Liver (tissue), 9 donors: ENCODE results near the gene BAG3. TPM values are rescaled to one million over a fixed set of nuclear protein-coding genes. Genes with fewer than 3 reads are reported as not detected.

Source experiments
- DNase-seq: peaks from one replicate; pipeline ENCODE4 v3.0.0-alpha.2; 2017; ENCODE audit warnings: low spot score
- H3K27ac ChIP-seq, 2 donors: one replicate each; pipeline ENCODE4 v1.7.0; 2013; ENCODE audit warnings: inconsistent platforms in 2 of 2, low read length in 2 of 2, control low read depth in 1 of 2, low read depth in 1 of 2, mild to moderate bottlenecking in 1 of 2
- H3K27me3 ChIP-seq, 4 donors: one replicate each; pipeline versions ENCODE4 v1.6.1 to v1.7.0; 2013; ENCODE audit warnings: low read length in 3 of 4, inconsistent platforms in 1 of 4, mild to moderate bottlenecking in 1 of 4, moderate library complexity in 1 of 4; ENCODE audit not compliant: control insufficient read depth in 4 of 4, insufficient read depth in 4 of 4
- H3K36me3 ChIP-seq, 4 donors: one replicate each; pipeline versions ENCODE4 v1.6.1 to v1.7.0; 2013; ENCODE audit warnings: low read length in 3 of 4, mild to moderate bottlenecking in 3 of 4, low read depth in 1 of 4, moderate library complexity in 1 of 4; ENCODE audit not compliant: control insufficient read depth in 4 of 4, insufficient read depth in 3 of 4
- H3K4me1 ChIP-seq, 4 donors: one replicate each; pipeline versions ENCODE4 v1.6.1 to v1.7.0; 2013; ENCODE audit warnings: low read length in 3 of 4, mild to moderate bottlenecking in 3 of 4, moderate library complexity in 1 of 4; ENCODE audit not compliant: control insufficient read depth in 4 of 4, insufficient read depth in 4 of 4
- H3K4me3 ChIP-seq, 3 donors: one replicate each; pipeline versions ENCODE4 v1.6.1 to v1.7.0; 2013; ENCODE audit warnings: low read length in 3 of 3, control low read depth in 1 of 3, low read depth in 1 of 3, mild to moderate bottlenecking in 1 of 3
- H3K9ac ChIP-seq, 2 donors: one replicate each; pipeline ENCODE4 v1.7.0; 2013; ENCODE audit warnings: low read length in 2 of 2, mild to moderate bottlenecking in 2 of 2, moderate library complexity in 2 of 2, control low read depth in 1 of 2, low read depth in 1 of 2
- H3K9me3 ChIP-seq, 4 donors: one replicate each; pipeline versions ENCODE4 v1.6.1 to v1.7.0; 2013; ENCODE audit warnings: low read length in 3 of 4; ENCODE audit not compliant: control insufficient read depth in 4 of 4
- EGR1 ChIP-seq, 2 donors: IDR thresholded peaks; 2 replicates each; pipeline ENCODE4 v1.6.1; 2016 to 2018; ENCODE audit warnings: antibody characterized with exemption in 2 of 2, low read depth in 2 of 2
- FOXA2 ChIP-seq: IDR thresholded peaks from 2 replicates; pipeline ENCODE4 v1.6.1; 2016; ENCODE audit warnings: antibody characterized with exemption
- GABPA ChIP-seq, 2 donors: IDR thresholded peaks in 1 of 2; conservative IDR thresholded peaks in 1 of 2; 2 replicates each; pipeline ENCODE4 v1.6.1; 2016; ENCODE audit warnings: antibody characterized with exemption in 2 of 2, mild to moderate bottlenecking in 1 of 2, moderate library complexity in 1 of 2
- HNF4A ChIP-seq, 2 donors: conservative IDR thresholded peaks; 2 replicates each; pipeline ENCODE4 v1.6.1; 2016; ENCODE audit warnings: antibody characterized with exemption in 2 of 2, mild to moderate bottlenecking in 2 of 2
- HNF4G ChIP-seq: IDR thresholded peaks from 2 replicates; pipeline ENCODE4 v1.6.1; 2016; ENCODE audit warnings: antibody characterized with exemption
- JUND ChIP-seq, 2 donors: IDR thresholded peaks; 2 replicates each; pipeline ENCODE4 v1.6.1; 2016; ENCODE audit warnings: antibody characterized with exemption in 2 of 2
- NR2F2 ChIP-seq: IDR thresholded peaks from 2 replicates; pipeline ENCODE4 v1.6.1; 2016; ENCODE audit warnings: antibody characterized with exemption
- RAD21 ChIP-seq, 2 donors: IDR thresholded peaks; 2 replicates each; pipeline ENCODE4 v1.6.1; 2016; ENCODE audit warnings: antibody characterized with exemption in 2 of 2, mild to moderate bottlenecking in 2 of 2
- RXRA ChIP-seq, 2 donors: IDR thresholded peaks; 2 replicates each; pipeline ENCODE4 v1.6.1; 2017 to 2018; ENCODE audit warnings: antibody characterized with exemption in 2 of 2, mild to moderate bottlenecking in 1 of 2
- SP1 ChIP-seq: IDR thresholded peaks from 2 replicates; pipeline ENCODE4 v1.6.1; 2018; ENCODE audit warnings: antibody characterized with exemption, mild to moderate bottlenecking
- TAF1 ChIP-seq: conservative IDR thresholded peaks from 2 replicates; pipeline ENCODE4 v1.6.1; 2016; ENCODE audit warnings: antibody characterized with exemption, mild to moderate bottlenecking
- YY1 ChIP-seq: IDR thresholded peaks from 2 replicates; pipeline ENCODE4 v1.6.1; 2016; ENCODE audit warnings: antibody characterized with exemption, mild to moderate bottlenecking
- WGBS: extraction: QIAGEN DNeasy Blood & Tissue Kit; methylation state at CpG from one replicate; pipeline ENCODE4 v1.1.7; 2013; 5-methylcytosine and 5-hydroxymethylcytosine counted together
- polyA plus RNA-seq, 2 donors: library from polyadenylated mRNA; stranded (reverse) in 1 of 2; unstranded in 1 of 2; fragments of 200-250 nt in 1 of 2; fragments of >200 nt in 1 of 2; fragmentation: Nextera tagmentation in 1 of 2; extraction: Ambion mirVana in 1 of 2; gene quantifications; one replicate each; pipeline versions ENCODE4 v1.2.1 to v1.2.3, GENCODE V29; 2013 to 2015
- total RNA-seq, 2 donors: library from RNA; depleted of rRNA; stranded (reverse); fragments of >200 nt; gene quantifications; one replicate each; pipeline ENCODE4 v1.2.3, GENCODE V29; 2014
- TF ChIP-seq, protein P1 (sequence below): IDR thresholded peaks from 2 replicates; pipeline ENCODE4 v1.6.1; 2016; ENCODE audit warnings: antibody characterized with exemption, mild to moderate bottlenecking
- TF ChIP-seq, protein P2 (sequence below): fragments of 150-350 bp; IDR thresholded peaks from 2 replicates; pipeline ENCODE4 v1.5.1; 2017; ENCODE audit warnings: improper control_type of control experiment, low read depth, low read length; ENCODE audit not compliant: missing input control
- TF ChIP-seq, protein P3 (sequence below): IDR thresholded peaks from 2 replicates; pipeline ENCODE4 v1.6.1; 2016; ENCODE audit warnings: antibody characterized with exemption
- TF ChIP-seq, protein P4 (sequence below): IDR thresholded peaks from 2 replicates; pipeline ENCODE4 v1.6.1; 2016; ENCODE audit warnings: antibody characterized with exemption
- TF ChIP-seq, protein P5 (sequence below): IDR thresholded peaks from 2 replicates; pipeline ENCODE4 v1.6.1; 2016; ENCODE audit warnings: antibody characterized with exemption
- donor health status: healthy.
- donor health status: healthy.
- donor health status: healthy.
- donor health status: healthy.
- donor health status: healthy.

BAG3 gene
- total and polyA plus RNA-seq, 4 donors: 2.2 to 15.1 (median 6.3) TPM

DNA sequence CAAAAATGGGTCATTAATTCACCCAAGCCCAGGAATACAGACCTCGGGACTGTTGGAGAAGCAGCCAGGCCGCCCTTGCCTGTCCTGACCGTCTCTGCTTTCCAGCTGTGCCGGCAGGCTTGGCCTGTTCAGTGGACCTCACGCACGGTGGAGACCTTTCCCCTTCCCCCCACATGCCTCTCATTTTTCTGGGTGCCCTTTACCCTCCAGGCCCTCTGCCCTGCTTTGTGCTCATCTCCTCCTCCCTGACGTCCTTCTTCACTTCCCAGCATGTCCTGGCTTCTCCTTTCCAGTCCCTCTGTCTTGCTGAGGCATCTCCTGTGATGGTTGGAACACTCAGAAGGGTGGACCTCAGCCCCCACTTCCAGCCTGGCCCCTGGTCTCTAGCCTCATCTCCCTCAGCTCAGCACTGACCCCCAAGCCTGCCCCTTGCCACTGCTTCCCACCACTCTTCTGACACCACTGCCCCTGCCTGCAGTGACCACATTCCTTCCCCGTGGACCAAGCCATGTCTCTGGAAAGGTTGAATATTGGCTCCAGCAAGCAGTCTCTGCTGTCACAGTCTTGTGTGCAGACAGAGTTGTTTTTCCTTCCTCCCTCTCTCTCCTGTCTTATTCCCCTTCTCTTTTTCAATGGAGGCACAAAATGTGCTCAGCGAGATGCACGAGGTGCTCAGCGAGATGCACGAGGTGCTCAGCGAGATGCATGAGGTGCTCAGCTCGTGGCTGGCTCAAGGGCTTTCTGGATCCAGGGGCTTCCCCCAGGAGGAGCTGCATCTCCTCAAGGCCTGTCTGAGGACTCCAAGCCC is 14.9 kb downstream of the BAG3 start:
- Histone ChIP-seq H3K27me3 (no peaks in the 10 kb centered on the region), H3K4me1 (peaks cover 0 to 8% (median 6%) of the 10 kb centered on the region in 4 donors), H3K36me3 (peaks cover 6 to 15% (median 11%) of the 10 kb centered on the region in 4 donors), H3K9ac (no peak overlapping the region), H3K27ac (no peak overlapping the region), H3K9me3 (no peaks in the 10 kb centered on the region), H3K4me3 (no peak overlapping the region)
- TF ChIP-seq EGR1 (IDR thresholded peaks at IDR 0.05; ENCODE audit: low read depth in 2 of 2) (no peak), HNF4A (conservative IDR thresholded peaks at IDR 0.05) (peak in 1 of 2 donors; percentile 31), JUND (IDR thresholded peaks at IDR 0.05) (no peak), RXRA (IDR thresholded peaks at IDR 0.05) (peak in 1 of 2 donors; percentile 32), GABPA (IDR thresholded peaks at IDR 0.05 in 1 of 2, conservative IDR thresholded peaks at IDR 0.05 in 1 of 2) (no peak), NR2F2 (peak; percentile 85), SP1 (peak; percentile 54), YY1 (no peak), HNF4G (no peak), RAD21 (IDR thresholded peaks at IDR 0.05) (no peak)
- TF ChIP-seq, protein P1, sequence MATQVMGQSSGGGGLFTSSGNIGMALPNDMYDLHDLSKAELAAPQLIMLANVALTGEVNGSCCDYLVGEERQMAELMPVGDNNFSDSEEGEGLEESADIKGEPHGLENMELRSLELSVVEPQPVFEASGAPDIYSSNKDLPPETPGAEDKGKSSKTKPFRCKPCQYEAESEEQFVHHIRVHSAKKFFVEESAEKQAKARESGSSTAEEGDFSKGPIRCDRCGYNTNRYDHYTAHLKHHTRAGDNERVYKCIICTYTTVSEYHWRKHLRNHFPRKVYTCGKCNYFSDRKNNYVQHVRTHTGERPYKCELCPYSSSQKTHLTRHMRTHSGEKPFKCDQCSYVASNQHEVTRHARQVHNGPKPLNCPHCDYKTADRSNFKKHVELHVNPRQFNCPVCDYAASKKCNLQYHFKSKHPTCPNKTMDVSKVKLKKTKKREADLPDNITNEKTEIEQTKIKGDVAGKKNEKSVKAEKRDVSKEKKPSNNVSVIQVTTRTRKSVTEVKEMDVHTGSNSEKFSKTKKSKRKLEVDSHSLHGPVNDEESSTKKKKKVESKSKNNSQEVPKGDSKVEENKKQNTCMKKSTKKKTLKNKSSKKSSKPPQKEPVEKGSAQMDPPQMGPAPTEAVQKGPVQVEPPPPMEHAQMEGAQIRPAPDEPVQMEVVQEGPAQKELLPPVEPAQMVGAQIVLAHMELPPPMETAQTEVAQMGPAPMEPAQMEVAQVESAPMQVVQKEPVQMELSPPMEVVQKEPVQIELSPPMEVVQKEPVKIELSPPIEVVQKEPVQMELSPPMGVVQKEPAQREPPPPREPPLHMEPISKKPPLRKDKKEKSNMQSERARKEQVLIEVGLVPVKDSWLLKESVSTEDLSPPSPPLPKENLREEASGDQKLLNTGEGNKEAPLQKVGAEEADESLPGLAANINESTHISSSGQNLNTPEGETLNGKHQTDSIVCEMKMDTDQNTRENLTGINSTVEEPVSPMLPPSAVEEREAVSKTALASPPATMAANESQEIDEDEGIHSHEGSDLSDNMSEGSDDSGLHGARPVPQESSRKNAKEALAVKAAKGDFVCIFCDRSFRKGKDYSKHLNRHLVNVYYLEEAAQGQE: no peak
- TF ChIP-seq, protein P2, sequence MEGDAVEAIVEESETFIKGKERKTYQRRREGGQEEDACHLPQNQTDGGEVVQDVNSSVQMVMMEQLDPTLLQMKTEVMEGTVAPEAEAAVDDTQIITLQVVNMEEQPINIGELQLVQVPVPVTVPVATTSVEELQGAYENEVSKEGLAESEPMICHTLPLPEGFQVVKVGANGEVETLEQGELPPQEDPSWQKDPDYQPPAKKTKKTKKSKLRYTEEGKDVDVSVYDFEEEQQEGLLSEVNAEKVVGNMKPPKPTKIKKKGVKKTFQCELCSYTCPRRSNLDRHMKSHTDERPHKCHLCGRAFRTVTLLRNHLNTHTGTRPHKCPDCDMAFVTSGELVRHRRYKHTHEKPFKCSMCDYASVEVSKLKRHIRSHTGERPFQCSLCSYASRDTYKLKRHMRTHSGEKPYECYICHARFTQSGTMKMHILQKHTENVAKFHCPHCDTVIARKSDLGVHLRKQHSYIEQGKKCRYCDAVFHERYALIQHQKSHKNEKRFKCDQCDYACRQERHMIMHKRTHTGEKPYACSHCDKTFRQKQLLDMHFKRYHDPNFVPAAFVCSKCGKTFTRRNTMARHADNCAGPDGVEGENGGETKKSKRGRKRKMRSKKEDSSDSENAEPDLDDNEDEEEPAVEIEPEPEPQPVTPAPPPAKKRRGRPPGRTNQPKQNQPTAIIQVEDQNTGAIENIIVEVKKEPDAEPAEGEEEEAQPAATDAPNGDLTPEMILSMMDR: no peak
- TF ChIP-seq, protein P3, sequence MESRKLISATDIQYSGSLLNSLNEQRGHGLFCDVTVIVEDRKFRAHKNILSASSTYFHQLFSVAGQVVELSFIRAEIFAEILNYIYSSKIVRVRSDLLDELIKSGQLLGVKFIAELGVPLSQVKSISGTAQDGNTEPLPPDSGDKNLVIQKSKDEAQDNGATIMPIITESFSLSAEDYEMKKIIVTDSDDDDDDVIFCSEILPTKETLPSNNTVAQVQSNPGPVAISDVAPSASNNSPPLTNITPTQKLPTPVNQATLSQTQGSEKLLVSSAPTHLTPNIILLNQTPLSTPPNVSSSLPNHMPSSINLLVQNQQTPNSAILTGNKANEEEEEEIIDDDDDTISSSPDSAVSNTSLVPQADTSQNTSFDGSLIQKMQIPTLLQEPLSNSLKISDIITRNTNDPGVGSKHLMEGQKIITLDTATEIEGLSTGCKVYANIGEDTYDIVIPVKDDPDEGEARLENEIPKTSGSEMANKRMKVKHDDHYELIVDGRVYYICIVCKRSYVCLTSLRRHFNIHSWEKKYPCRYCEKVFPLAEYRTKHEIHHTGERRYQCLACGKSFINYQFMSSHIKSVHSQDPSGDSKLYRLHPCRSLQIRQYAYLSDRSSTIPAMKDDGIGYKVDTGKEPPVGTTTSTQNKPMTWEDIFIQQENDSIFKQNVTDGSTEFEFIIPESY: no peak
- DNase-seq: peak; percentile 38
- 66% methylated on average over 14 of the region's 14 CpGs for WGBS

DNA sequence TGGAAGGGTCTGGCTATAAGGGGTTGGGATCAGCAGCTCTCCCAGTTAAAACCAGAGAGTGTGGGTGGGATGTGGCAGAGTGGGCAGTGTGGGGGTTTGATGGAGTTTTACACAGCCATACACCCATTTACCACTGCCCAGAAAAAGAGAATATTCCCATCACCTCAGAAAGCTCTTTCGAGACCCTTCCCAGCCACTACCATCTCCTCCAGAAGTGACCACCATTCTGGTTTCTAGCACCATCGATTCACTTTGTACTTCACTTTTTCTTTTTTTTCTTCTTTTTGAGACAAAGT is 15.5 kb downstream of the BAG3 start:
- no peak overlapping the region for H3K9ac ChIP-seq
- no peak for DNase-seq
- peaks cover 0 to 8% (median 6%) of the 10 kb centered on the region in 4 donors for H3K4me1 ChIP-seq
- TF ChIP-seq, protein P1: no peak
- TF ChIP-seq, protein P4, sequence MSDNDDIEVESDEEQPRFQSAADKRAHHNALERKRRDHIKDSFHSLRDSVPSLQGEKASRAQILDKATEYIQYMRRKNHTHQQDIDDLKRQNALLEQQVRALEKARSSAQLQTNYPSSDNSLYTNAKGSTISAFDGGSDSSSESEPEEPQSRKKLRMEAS: no peak
- TF ChIP-seq, protein P3: no peak
- TF ChIP-seq FOXA2: no peak
- TF ChIP-seq RAD21 (IDR thresholded peaks at IDR 0.05): no peak
- TF ChIP-seq NR2F2: no peak
- no peak for TF ChIP-seq TAF1
- TF ChIP-seq GABPA (IDR thresholded peaks at IDR 0.05 in 1 of 2, conservative IDR thresholded peaks at IDR 0.05 in 1 of 2): no peak
- no peak for TF ChIP-seq SP1
- no peak for TF ChIP-seq JUND (IDR thresholded peaks at IDR 0.05)
- no peak for TF ChIP-seq RXRA (IDR thresholded peaks at IDR 0.05)
- TF ChIP-seq HNF4A (conservative IDR thresholded peaks at IDR 0.05): no peak
- TF ChIP-seq, protein P5, sequence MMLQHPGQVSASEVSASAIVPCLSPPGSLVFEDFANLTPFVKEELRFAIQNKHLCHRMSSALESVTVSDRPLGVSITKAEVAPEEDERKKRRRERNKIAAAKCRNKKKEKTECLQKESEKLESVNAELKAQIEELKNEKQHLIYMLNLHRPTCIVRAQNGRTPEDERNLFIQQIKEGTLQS: no peak

More for the DNA sequence above, 15.5 kb downstream of the BAG3 start:
- H3K4me3 ChIP-seq: no peak overlapping the region
- no peaks in the 10 kb centered on the region for H3K9me3 ChIP-seq
- H3K27me3 ChIP-seq: no peaks in the 10 kb centered on the region
- 98% methylated on average over 2 of the region's 2 CpGs for WGBS
- no peak overlapping the region for H3K27ac ChIP-seq
- peaks cover 6 to 20% (median 14%) of the 10 kb centered on the region in 4 donors for H3K36me3 ChIP-seq
